Duodenal mucosa (tissue), 2 donors: ENCODE data around the gene ZC3H4.
A peak's percentile ranks its signal among the peaks of the same experiment; 100 is the strongest.
"Not testable (repeated sequence)": the region's sequence is repeated elsewhere in the genome, so short reads cannot be mapped to it uniquely, and the experiment has no call there.

ENCODE experiments used
- H3K27ac ChIP-seq: one replicate; pipeline ENCODE4 v1.7.0; 2013; ENCODE audit warnings: low read depth, low read length
- H3K27me3 ChIP-seq, 2 donors: one replicate each; pipeline ENCODE4 v1.7.0; 2013; ENCODE audit warnings: low read length in 2 of 2, control low read depth in 1 of 2; ENCODE audit not compliant: insufficient read depth in 2 of 2, control insufficient read depth in 1 of 2
- H3K36me3 ChIP-seq, 2 donors: one replicate each; pipeline ENCODE4 v1.7.0; 2013; ENCODE audit warnings: low read length in 2 of 2, control low read depth in 1 of 2; ENCODE audit not compliant: insufficient read depth in 2 of 2, control insufficient read depth in 1 of 2
- H3K4me1 ChIP-seq, 2 donors: one replicate each; pipeline ENCODE4 v1.7.0; 2013; ENCODE audit warnings: low read length in 2 of 2, control low read depth in 1 of 2; ENCODE audit not compliant: insufficient read depth in 2 of 2, control insufficient read depth in 1 of 2
- H3K4me3 ChIP-seq, 2 donors: one replicate each; pipeline ENCODE4 v1.7.0; 2013; ENCODE audit warnings: low read length in 2 of 2, low read depth in 1 of 2
- H3K9ac ChIP-seq, 2 donors: one replicate each; pipeline ENCODE4 v1.7.0; 2013; ENCODE audit warnings: low read length in 2 of 2, low read depth in 1 of 2
- H3K9me3 ChIP-seq, 2 donors: one replicate each; pipeline ENCODE4 v1.7.0; 2013; ENCODE audit warnings: low read length in 2 of 2, control low read depth in 1 of 2; ENCODE audit not compliant: control insufficient read depth in 1 of 2

The ZC3H4 gene

DNA sequence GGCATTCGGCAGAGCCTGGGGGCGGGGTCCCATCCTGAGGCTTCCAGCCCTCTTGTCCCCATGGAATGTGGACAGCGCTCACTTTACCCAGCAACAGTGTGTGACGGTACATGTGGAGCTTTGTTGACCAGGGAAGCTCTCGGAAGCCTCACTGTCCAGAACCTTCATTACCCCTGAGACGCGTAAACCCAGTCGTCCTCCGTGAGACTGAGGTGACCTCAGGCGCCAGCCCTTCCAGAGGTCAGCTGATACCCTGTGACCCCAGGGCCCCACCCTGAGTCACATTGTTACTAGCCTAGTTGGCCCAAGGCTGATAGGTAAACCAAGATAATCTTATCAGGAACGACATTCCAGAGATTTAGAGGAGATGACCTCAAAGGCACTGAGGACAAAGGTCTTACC lies 55.0 kb downstream of the ZC3H4 start:
- Histone ChIP-seq H3K27me3 (no peaks in the 10 kb centered on the region), H3K4me3 (no peak overlapping the region), H3K4me1 (peaks cover 0 to 4% of the 10 kb centered on the region in 2 donors), H3K9ac (no peak overlapping the region), H3K9me3 (no peaks in the 10 kb centered on the region), H3K27ac (no peak overlapping the region), H3K36me3 (no peaks in the 10 kb centered on the region)

DNA sequence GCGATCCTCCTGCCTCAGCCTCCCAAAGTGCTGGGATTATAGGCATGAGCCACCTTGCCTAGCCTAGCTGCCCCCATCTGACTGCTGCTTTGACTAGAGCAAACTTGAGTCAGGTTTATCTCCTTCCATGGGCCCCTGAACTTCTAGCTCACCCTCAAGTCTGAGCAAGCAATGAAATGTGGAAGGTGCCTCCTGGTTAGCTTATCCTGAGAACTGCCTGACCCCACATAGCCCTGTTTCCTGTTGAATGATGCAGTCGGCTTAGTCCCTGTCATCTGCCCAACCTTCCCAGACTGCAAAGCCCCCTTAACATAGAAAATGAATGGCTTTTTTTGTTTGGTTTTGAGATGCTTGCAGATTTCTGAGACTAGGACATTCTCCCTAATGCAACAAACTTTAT lies 56.2 kb downstream of the ZC3H4 start:
- H3K9me3 ChIP-seq = no peaks in the 10 kb centered on the region
- H3K27me3 ChIP-seq = no peaks in the 10 kb centered on the region
- H3K27ac ChIP-seq = no peak overlapping the region
- H3K9ac ChIP-seq = no peak overlapping the region
- no peaks in the 10 kb centered on the region for H3K36me3 ChIP-seq
- no peak overlapping the region for H3K4me3 ChIP-seq
- H3K4me1 ChIP-seq = peaks cover 0 to 4% of the 10 kb centered on the region in 2 donors

DNA sequence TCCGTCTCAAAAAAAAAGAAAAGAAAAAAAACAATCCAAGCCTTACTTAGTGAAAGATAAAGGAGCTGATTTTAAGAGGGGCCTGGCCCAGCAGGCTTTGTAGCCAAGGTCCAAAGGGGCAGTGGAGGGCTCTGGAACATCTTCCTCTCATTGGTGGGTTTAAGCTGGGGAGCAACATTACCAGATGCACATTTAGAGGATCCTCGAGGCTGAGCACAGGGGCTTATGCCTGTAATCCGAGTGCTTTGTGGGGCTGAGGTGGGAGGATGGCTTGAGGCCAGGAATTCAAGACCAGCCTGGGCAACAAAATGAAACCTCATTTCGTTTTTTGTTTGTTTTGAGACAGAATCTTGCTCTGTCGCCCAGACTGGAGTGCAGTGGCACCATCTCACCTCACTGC lies 57.2 kb downstream of the ZC3H4 start:
- Histone ChIP-seq H3K27me3 (no peaks in the 10 kb centered on the region), H3K4me3 (no peak overlapping the region), H3K4me1 (peaks cover 0 to 4% of the 10 kb centered on the region in 2 donors), H3K9me3 (no peaks in the 10 kb centered on the region), H3K9ac (no peak overlapping the region), H3K27ac (no peak overlapping the region), H3K36me3 (no peaks in the 10 kb centered on the region)

DNA sequence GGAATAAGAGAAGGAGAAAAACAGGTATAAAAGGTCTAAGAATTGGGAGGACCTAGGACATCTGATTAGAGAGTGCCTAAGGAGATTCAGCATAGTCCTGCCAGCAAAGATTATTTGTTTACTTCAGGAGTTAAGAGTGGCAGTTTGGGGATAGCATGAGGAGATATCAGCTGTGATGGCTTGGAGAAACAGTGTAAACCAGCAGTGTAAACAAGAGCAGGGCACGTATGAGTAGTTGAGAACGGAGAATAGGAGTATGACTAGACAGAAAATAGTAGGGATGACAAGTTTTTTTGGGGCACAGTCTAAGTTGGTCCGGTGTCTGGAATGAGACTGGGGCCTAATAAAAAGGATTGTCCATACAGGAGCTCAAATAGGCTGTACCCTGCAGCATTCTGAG lies 63.0 kb downstream of the ZC3H4 start:
- H3K9me3 ChIP-seq, H3K4me3 ChIP-seq, H3K9ac ChIP-seq, H3K27me3 ChIP-seq, H3K27ac ChIP-seq, H3K4me1 ChIP-seq, H3K36me3 ChIP-seq: not testable (repeated sequence)

DNA sequence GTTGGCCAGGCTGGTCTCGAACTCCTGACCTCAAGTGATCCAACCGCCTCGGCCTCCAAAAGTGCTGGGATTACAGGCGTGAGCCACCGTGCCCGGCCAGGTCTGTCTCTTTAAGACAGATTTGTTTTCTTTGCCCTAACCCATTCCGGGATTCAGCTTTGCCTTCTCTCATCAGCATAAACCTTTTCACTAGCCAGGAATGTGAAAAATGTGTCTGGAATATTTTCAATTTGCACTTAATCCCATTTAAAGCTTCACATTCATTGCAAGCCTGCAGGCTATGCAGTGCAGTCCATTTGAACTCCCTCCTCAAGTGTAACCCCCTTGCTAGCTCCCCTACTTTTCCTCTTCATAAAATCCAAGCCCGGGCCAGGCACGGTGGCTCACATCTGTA lies 64.3 kb downstream of the ZC3H4 start:
- Histone ChIP-seq H3K9me3 (no peaks in the 10 kb centered on the region), H3K4me1 (peaks cover 0 to 4% of the 10 kb centered on the region in 2 donors), H3K4me3 (no peak overlapping the region), H3K9ac (no peak overlapping the region), H3K27ac (no peak overlapping the region), H3K27me3 (no peaks in the 10 kb centered on the region), H3K36me3 (no peaks in the 10 kb centered on the region)

DNA sequence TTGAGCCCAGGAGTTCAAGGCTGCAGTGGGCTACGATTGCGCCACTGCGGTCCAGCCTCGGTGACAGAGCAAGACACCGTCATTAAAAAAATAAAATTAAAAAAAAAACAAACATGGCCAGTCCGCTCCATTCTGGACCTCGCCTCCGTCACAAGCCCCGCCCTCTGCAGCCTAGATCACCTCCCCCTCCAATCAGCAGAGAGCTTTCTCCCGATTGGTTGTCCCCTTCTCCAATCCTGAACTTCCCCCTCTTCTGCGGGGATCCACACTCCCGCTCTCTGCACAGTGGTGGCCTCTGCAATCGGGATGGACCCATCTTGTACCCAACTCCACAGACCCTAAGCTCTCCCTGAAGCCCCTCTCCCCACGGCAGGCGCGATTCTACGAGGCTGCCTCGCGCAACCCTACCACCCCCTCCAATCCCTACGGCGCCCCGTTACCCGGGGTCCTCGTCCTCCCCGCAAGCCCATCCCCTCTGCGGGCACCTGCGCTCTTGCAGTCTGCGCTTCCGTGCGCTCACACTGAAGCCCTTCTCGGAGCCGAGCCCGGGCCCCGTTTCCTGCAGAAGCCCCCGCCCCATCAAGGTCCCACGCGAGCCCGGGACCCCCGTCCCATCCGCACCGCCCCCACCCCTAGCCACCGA lies 65.7 kb downstream of the ZC3H4 start:
- Histone ChIP-seq H3K9ac (peak overlapping the region; percentile 47 to 49), H3K4me1 (peaks cover 0 to 4% of the 10 kb centered on the region in 2 donors), H3K36me3 (no peaks in the 10 kb centered on the region), H3K4me3 (peak overlapping the region; percentile 75 to 87), H3K27ac (no peak overlapping the region), H3K9me3 (no peaks in the 10 kb centered on the region), H3K27me3 (no peaks in the 10 kb centered on the region)

DNA sequence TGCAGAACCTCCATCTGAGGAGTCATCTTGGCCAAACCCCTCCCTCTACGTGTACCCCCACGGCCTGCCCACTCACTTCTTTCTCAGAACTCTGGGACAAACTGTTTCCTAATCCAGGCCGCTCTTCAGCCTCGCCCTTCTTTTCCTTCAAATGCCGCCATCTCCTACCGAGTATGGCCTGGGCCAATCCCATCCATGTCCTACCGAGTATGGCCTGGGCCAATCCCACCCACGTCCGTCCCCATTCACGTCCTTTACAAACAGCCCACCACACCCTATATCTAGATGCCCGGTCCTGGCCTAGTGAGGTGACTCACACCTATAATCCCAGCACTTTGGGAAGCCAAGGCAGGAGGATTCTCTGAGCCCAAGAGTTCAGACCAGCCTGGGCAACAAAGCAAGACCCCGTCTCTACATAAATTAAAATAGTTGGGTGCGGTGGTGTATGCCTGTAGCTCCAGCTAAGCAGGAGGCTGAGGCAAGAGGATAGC lies 66.3 kb downstream of the ZC3H4 start:
- Histone ChIP-seq H3K4me1 (peaks cover 0 to 4% of the 10 kb centered on the region in 2 donors), H3K9ac (no peak overlapping the region), H3K9me3 (no peaks in the 10 kb centered on the region), H3K4me3 (peak overlapping the region; percentile 75 to 87), H3K27ac (no peak overlapping the region), H3K36me3 (peaks cover 0 to 4% of the 10 kb centered on the region in 2 donors), H3K27me3 (no peaks in the 10 kb centered on the region)

DNA sequence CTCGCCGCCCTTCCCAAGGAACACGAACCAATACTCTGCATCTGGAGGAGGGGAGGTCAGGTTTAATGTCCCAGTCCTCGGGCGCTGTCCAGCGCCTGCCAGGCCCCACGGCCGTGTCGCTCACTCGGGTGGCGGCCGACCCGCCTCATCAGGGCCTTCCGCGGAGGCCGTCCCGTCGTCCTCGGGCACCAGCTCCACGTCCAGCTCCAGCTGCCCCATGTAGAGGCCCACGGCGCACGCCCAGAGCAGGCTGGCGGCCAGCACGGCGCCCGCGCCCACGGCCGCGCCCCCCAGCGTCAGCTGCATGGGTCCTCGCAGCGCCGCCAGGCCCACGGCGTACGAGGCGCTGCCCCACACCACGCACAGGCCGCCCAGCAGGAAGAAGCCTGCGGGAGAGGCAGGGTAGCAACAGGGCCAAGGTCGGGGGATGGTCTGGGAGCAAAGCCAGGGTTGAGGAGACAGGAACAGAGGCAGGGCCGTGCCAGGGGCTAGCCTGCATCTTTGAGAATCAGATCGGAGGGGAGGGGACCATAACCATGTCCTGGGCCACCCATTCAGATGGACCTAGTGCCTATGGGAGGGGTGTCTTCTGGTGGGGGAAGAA lies 67.6 kb downstream of the ZC3H4 start:
- Histone ChIP-seq H3K9me3 (no peaks in the 10 kb centered on the region), H3K36me3 (peaks cover 0 to 4% of the 10 kb centered on the region in 2 donors), H3K9ac (no peak overlapping the region), H3K4me1 (peaks cover 0 to 4% of the 10 kb centered on the region in 2 donors), H3K27me3 (no peaks in the 10 kb centered on the region), H3K27ac (no peak overlapping the region), H3K4me3 (no peak overlapping the region)

DNA sequence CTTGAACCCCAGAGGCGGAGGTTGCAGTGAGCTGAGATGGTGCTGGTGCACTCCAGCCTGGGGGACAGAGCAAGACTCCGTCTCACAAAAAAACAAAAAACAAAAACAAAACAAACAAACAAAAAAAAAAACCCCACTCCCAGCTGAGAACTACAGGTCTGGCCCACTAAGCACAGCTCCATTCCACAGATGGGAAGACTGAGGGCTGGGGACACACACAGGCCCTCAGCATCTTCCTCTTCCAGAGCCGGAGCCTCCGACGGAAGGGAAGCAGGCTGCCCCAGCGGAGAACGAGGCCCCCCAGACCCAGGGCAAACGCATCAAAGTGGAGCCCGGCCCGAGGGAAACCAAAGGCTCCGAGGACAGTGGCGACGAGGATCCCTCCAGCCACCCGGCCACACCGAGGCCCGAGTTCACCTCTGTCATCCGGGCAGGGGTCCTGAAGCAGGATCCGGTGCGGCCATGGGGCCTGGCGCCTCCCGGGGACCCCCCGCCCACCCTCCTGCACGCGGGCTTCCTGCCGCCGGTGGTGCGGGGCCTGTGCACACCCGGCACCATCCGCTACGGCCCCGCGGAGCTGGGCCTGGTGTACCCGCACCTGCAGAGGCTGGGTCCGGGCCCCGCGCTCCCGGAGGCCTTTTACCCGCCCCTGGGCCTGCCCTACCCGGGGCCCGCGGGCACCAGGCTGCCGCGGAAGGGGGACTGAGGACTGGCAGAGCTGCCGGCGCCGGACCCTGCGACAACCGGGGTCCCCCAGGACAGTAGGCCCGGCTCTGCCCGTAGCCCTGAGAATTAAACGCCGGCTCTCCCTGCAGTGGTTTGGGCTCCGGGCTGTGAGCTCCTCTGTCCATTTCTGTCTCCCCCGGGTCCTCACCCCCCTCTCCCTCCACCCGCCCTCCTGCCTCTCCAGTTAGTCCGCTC lies 68.4 kb downstream of the ZC3H4 start:
- H3K4me3 ChIP-seq = no peak overlapping the region
- H3K36me3 ChIP-seq = peaks cover 0 to 4% of the 10 kb centered on the region in 2 donors
- H3K4me1 ChIP-seq = peaks cover 0 to 4% of the 10 kb centered on the region in 2 donors
- no peak overlapping the region for H3K9ac ChIP-seq
- H3K9me3 ChIP-seq = no peaks in the 10 kb centered on the region
- H3K27ac ChIP-seq = no peak overlapping the region
- H3K27me3 ChIP-seq = no peaks in the 10 kb centered on the region

DNA sequence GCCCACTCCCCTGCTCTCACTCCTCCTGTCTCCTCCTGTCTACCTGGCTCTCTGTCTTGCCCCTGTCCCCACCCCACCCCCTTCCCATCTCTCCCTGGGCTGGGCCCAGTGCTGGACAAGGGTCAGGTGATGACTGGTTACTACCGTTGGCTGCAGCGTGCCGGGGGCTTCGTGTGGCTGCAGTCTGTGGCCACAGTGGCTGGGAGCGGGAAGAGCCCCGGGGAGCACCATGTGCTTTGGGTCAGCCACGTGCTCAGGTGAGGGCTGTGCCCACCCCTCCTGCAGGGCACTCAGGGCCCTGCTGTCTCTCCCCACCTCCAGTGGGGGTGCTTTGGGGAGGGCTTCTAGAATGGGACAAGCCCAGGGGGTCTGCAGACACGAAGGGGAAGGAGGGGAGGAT lies 72.7 kb downstream of the ZC3H4 start:
- no peaks in the 10 kb centered on the region for H3K9me3 ChIP-seq
- no peak overlapping the region for H3K4me3 ChIP-seq
- peaks cover 0 to 4% of the 10 kb centered on the region in 2 donors for H3K36me3 ChIP-seq
- H3K27me3 ChIP-seq = no peaks in the 10 kb centered on the region
- H3K27ac ChIP-seq = no peak overlapping the region
- peaks cover 0 to 8% of the 10 kb centered on the region in 2 donors for H3K4me1 ChIP-seq
- H3K9ac ChIP-seq = no peak overlapping the region
